Measurements from ENCODE around the gene SREK1.

Gene SREK1, protein sequence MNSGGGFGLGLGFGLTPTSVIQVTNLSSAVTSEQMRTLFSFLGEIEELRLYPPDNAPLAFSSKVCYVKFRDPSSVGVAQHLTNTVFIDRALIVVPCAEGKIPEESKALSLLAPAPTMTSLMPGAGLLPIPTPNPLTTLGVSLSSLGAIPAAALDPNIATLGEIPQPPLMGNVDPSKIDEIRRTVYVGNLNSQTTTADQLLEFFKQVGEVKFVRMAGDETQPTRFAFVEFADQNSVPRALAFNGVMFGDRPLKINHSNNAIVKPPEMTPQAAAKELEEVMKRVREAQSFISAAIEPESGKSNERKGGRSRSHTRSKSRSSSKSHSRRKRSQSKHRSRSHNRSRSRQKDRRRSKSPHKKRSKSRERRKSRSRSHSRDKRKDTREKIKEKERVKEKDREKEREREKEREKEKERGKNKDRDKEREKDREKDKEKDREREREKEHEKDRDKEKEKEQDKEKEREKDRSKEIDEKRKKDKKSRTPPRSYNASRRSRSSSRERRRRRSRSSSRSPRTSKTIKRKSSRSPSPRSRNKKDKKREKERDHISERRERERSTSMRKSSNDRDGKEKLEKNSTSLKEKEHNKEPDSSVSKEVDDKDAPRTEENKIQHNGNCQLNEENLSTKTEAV

DNA sequence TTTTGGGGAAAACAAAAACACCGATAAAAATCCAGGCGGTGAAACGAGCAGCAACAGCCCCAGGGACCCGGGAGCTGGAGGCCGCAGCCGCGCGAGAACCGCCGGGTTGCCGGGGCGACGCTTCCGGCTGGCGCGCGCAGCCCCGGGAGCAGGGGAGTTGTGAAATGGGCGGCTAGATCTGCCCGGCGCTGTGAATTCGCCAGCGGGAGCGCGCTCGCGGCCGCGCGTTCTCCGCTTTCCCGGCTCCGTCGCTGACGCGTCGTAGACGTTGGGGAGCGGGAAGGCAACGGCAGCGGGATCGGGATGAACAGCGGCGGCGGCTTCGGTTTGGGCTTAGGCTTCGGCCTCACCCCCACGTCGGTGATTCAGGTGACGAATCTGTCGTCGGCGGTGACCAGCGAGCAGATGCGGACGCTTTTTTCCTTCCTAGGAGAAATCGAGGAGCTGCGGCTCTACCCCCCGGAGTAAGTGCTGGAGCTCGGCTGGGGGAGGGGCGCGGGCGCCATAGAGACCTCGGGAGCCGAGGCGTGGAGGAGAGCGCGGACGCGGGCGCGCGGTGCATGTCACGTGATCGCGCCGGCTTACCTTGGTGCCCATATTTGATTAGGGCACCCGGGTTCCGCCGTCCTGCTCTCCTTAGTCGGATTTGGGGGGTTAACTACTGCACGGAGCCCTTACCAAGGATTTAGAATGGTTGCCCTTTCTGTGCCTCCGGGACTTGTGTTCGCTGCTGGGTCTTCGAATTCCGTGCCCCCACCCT is at the start of gene SREK1:
Gene SREK1, plus strand, starts transcription at position 227 of the 760 bp plus-strand sequence. Its CDS starts 77 bp downstream, at position 304.
- Histone ChIP-seq H3K27ac (ENCODE audit: low read depth, low read length) (peak within 1 kb of the TSS; percentile 86), H3K79me2 (ENCODE audit: control insufficient read depth, low read length) (peaks cover 58% of the 10 kb centered on the region)
- TF ChIP-seq, protein P1, sequence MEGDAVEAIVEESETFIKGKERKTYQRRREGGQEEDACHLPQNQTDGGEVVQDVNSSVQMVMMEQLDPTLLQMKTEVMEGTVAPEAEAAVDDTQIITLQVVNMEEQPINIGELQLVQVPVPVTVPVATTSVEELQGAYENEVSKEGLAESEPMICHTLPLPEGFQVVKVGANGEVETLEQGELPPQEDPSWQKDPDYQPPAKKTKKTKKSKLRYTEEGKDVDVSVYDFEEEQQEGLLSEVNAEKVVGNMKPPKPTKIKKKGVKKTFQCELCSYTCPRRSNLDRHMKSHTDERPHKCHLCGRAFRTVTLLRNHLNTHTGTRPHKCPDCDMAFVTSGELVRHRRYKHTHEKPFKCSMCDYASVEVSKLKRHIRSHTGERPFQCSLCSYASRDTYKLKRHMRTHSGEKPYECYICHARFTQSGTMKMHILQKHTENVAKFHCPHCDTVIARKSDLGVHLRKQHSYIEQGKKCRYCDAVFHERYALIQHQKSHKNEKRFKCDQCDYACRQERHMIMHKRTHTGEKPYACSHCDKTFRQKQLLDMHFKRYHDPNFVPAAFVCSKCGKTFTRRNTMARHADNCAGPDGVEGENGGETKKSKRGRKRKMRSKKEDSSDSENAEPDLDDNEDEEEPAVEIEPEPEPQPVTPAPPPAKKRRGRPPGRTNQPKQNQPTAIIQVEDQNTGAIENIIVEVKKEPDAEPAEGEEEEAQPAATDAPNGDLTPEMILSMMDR (IDR thresholded peaks at IDR 0.05; ENCODE audit: low read depth, low read length, poor library complexity, severe bottlenecking): no peak
- no peak for TF ChIP-seq EZH2phosphoT487 (IDR thresholded peaks at IDR 0.05; ENCODE audit: borderline replicate concordance, low read length)

DNA sequence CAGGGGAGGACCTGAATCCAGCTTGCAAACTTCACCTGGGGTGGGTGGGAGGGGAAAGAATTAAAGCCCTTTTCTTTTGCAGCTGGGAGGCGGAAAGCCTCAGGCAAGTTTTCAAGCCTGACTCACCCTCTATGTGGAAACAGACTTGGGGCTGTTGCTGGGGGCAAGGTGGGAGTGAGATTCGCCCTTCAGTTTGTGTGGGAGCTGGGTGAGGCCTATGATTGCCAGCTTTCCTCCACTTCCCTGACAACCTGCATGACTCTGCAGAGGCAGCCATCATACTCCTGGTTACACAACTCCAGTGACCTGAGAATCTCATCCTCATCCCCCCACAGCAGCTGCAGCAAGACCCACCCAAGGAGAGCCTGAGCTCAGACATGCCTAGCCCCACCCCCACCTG is 43.2 kb upstream of the SREK1 start:
- no peak for TF ChIP-seq EZH2phosphoT487 (IDR thresholded peaks at IDR 0.05; ENCODE audit: borderline replicate concordance, low read length)
- TF ChIP-seq, protein P1 (IDR thresholded peaks at IDR 0.05; ENCODE audit: low read depth, low read length, poor library complexity, severe bottlenecking): no peak
- no peaks in the 10 kb centered on the region for H3K4me1 ChIP-seq (ENCODE audit: control insufficient read depth, low read length)

More for the DNA sequence above, at the start of gene SREK1:
- Histone ChIP-seq H3K9me3 (ENCODE audit: control insufficient read depth, insufficient read depth, low read length) (no peaks in the 10 kb centered on the region), H3K27me3 (ENCODE audit: control insufficient read depth, low read length) (no peaks in the 10 kb centered on the region), H3K4me2 (ENCODE audit: low read length) (peak within 1 kb of the TSS; percentile 93), H4K20me1 (ENCODE audit: control insufficient read depth, insufficient read depth, low read depth, low read length) (peaks cover 12% of the 10 kb centered on the region), H3F3A (ENCODE audit: control insufficient read depth, insufficient read depth) (no peaks in the 10 kb centered on the region), H3K4me1 (ENCODE audit: control insufficient read depth, low read length) (peaks cover 28% of the 10 kb centered on the region), H3K4me3 (ENCODE audit: low read length) (peak within 1 kb of the TSS; percentile 99), H3K9me2 (replicated peaks; ENCODE audit: control insufficient read depth, low read length) (no peaks in the 10 kb centered on the region), H3K36me3 (ENCODE audit: control insufficient read depth, low read length) (peaks cover 40% of the 10 kb centered on the region)

DNA sequence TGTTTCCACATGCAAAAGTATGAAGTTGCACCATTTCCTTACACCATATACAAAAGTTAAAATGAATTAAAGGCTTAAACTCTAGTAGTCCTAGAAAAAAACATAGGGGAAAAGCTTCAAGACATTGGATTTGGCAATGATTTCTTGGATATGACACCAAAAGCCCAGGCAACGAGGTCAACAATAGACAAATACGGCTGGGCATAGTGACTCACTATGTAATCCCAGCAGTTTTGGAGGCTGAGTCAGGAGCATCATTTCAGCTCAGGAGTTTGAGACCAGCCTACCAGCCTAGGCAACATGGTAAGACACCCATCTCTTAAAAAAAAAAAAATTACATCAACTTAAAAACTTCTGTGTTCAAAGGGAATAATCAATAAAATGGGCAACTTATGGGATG is 30.9 kb upstream of the SREK1 start:
- no peaks in the 10 kb centered on the region for H3K36me3 ChIP-seq (ENCODE audit: control insufficient read depth, low read length)

More for the DNA sequence above, 43.2 kb upstream of the SREK1 start:
- no peaks in the 10 kb centered on the region for H3K27me3 ChIP-seq (ENCODE audit: control insufficient read depth, low read length)
- no peaks in the 10 kb centered on the region for H3K79me2 ChIP-seq (ENCODE audit: control insufficient read depth, low read length)
- H3K9me3 ChIP-seq (ENCODE audit: control insufficient read depth, insufficient read depth, low read length): peaks cover 9% of the 10 kb centered on the region
- no peak overlapping the region for H3K4me3 ChIP-seq (ENCODE audit: low read length)
- H3F3A ChIP-seq (ENCODE audit: control insufficient read depth, insufficient read depth): no peaks in the 10 kb centered on the region
- H3K36me3 ChIP-seq (ENCODE audit: control insufficient read depth, low read length): no peaks in the 10 kb centered on the region
- H4K20me1 ChIP-seq (ENCODE audit: control insufficient read depth, insufficient read depth, low read depth, low read length): no peaks in the 10 kb centered on the region
- no peak overlapping the region for H3K4me2 ChIP-seq (ENCODE audit: low read length)
- H3K27ac ChIP-seq (ENCODE audit: low read depth, low read length): no peak overlapping the region
- no peaks in the 10 kb centered on the region for H3K9me2 ChIP-seq (replicated peaks; ENCODE audit: control insufficient read depth, low read length)

More for the DNA sequence above, 30.9 kb upstream of the SREK1 start:
- Histone ChIP-seq H3K4me2 (ENCODE audit: low read length) (no peak overlapping the region), H3F3A (ENCODE audit: control insufficient read depth, insufficient read depth) (no peaks in the 10 kb centered on the region), H3K9me3 (ENCODE audit: control insufficient read depth, insufficient read depth, low read length) (no peaks in the 10 kb centered on the region), H3K4me1 (ENCODE audit: control insufficient read depth, low read length) (no peaks in the 10 kb centered on the region), H3K27ac (ENCODE audit: low read depth, low read length) (no peak overlapping the region), H3K27me3 (ENCODE audit: control insufficient read depth, low read length) (no peaks in the 10 kb centered on the region), H3K4me3 (ENCODE audit: low read length) (no peak overlapping the region), H3K9me2 (replicated peaks; ENCODE audit: control insufficient read depth, low read length) (no peaks in the 10 kb centered on the region), H3K79me2 (ENCODE audit: control insufficient read depth, low read length) (no peaks in the 10 kb centered on the region), H4K20me1 (ENCODE audit: control insufficient read depth, insufficient read depth, low read depth, low read length) (no peaks in the 10 kb centered on the region)
- TF ChIP-seq, protein P1 (IDR thresholded peaks at IDR 0.05; ENCODE audit: low read depth, low read length, poor library complexity, severe bottlenecking): no peak
- TF ChIP-seq EZH2phosphoT487 (IDR thresholded peaks at IDR 0.05; ENCODE audit: borderline replicate concordance, low read length): no peak
